AG09319 (cell line): Measurements from ENCODE around the gene PRLH.

Source experiments
- DNase-seq: peaks from one replicate; pipeline ENCODE4 v3.0.0-alpha.2; 2010; ENCODE audit warnings: low read depth; ENCODE audit errors: extremely low read depth
- CTCF ChIP-seq: IDR thresholded peaks from 2 replicates; pipeline ENCODE4 v1.5.1; 2011; ENCODE audit warnings: low read depth, mild to moderate bottlenecking, inconsistent platforms, low read length, moderate library complexity

Gene PRLH

GRCh38 chr2:237572742-237573101 lies 6.3 kb downstream of the PRLH start:
- DNase-seq, result no peak
- TF ChIP-seq CTCF, result no peak

- DNase-seq, result no peak
- TF ChIP-seq CTCF, result no peak
These were observed 7.5 kb downstream of the PRLH start for GRCh38 chr2:237573721-237574415.

- no peak for TF ChIP-seq CTCF
- no peak for DNase-seq
These were observed 8.1 kb downstream of the PRLH start for GRCh38 chr2:237574467-237574866.

- TF ChIP-seq CTCF, result no peak
- no peak for DNase-seq
These were observed 8.8 kb downstream of the PRLH start for GRCh38 chr2:237574894-237575868.

GRCh38 chr2:237575869-237576862 lies 9.8 kb downstream of the PRLH start:
- no peak for DNase-seq
- TF ChIP-seq CTCF, result no peak

- DNase-seq, result no peak
- no peak for TF ChIP-seq CTCF
These were observed 10.6 kb downstream of the PRLH start for GRCh38 chr2:237576974-237577373.
